T-helper 2 cell (primary cell): ENCODE results near the gene IGFL2.
"Not testable (repeated sequence)": the region's sequence is repeated elsewhere in the genome, so short reads cannot be mapped to it uniquely, and the experiment has no call there.

Experiments
- DNase-seq, 5 experiments: peaks; one replicate each; pipeline versions ENCODE4 v3.0.0 to v3.0.0-alpha.2; 2012 to 2022

The IGFL2 gene

DNA sequence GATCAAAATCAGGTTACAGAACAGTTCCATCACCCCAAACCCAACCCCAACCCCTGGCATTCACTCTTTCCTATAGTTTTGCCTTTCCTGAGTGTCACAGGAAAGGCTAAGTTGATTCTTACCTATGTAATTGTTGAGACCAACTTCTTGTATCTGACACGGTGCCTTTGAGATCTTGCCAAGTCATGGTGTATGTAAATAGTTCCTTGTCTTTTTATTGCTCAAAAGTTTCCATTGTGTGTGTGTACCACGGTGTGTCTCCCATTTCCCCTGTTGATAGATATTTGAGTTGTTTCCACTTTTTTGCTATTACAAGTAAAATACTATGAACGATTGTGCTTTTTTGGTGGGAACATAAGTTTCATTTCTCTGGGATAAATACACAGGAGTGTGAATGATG lies 3.3 kb upstream of the IGFL2 start:
- DNase-seq, result no peak

DNA sequence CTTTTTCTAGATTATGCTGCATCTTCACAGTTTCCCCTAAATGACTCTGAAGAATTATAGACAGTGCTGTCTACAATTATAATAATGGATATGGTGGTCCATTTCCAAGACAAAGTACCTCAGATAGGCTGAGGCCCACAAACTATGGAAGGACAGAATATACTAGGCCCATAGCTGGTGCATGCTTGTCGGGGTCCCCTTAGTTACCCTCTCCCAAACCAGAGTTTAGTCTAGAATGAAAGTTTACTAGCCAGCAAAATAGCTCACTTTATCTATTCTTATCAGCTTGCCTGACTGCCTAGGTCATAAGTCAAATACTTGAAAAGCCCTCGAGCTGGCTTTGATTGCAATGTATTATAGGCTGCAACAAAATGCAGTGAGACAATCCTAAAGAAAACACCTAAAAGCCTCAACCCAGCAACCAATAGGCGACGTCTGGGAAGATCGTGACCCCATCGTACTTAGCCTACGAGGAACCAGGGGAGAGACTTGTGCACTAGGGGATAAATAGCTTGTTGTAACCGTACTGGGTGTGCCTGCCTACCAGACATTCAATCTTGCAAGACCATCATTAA lies 785 bp upstream of the IGFL2 start:
- no peak for DNase-seq

DNA sequence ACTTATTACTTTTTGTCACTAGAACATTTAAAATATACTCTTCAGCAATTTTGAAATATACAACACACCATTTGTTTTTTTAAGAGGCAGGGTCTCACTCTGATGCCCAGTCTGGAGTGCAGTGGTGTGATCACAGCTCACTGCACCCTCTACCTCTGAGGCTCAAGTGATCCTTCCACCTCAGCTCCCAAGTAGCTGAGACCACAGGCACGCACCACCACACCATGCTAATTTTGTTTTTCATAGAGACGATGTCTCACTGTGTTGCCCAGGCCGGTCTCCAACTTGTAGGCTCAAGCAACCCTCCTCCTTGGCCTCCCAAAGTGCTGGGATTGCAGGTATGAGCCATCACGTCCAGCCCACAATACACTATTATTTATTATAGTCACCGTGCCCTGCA lies 2.6 kb downstream of the IGFL2 start:
- DNase-seq, result no peak

DNA sequence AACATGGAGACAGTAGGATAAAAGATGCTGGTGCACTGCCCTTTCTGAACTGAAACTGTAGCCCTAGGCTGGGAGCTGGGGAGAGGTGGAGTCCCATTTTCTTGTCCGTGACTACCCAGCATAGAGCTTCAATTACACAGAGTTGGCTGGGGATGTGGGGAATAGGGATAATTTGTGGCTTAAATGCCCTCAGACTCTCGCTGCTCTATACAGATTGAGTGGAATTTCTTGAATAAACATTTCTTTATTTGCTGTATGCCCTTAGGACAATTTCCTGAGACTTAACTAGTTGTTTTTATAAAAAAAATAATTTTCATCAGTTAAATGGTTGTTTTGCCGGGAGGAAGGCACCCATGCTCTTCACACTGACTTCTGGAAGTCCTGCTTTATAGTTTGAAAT lies 7.2 kb downstream of the IGFL2 start:
- no peak for DNase-seq

DNA sequence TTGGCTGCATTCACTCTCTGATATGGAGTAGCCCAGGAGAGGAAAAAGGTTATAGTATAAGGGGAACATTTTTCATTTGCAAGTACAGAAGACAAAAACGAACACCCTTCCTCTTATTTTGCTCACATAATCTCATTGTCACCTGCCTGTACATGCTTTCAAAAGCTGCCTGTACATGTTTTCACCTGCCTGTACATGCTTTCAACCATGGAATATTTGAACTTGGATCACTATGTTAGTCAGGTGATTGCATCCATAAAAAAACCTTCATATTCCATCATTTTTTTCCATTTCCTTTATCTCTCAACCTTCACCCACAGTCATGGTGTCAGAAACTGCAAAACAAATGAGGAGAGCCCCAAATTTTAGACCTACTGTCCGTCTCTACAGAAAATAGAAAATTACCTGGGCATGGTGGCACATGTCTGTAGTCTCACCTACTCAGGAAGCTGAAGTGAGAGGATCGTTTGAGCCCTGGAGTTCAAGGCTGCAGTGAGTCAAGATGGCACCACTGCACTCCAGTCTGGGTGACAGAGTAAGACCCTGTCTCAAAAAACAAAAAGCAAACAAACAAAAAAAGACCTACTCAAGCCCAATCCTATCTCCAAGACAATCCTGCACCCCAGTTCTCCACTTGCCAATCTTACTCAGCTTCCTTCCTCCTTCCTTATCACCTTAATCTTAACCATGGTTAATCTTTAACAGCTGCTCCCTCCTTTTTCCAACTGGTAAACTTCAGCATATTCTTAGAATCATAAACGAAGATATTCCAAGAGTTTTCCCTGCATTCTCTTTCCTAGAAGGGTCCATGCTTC lies 11.6 kb downstream of the IGFL2 start:
- no peak for DNase-seq

DNA sequence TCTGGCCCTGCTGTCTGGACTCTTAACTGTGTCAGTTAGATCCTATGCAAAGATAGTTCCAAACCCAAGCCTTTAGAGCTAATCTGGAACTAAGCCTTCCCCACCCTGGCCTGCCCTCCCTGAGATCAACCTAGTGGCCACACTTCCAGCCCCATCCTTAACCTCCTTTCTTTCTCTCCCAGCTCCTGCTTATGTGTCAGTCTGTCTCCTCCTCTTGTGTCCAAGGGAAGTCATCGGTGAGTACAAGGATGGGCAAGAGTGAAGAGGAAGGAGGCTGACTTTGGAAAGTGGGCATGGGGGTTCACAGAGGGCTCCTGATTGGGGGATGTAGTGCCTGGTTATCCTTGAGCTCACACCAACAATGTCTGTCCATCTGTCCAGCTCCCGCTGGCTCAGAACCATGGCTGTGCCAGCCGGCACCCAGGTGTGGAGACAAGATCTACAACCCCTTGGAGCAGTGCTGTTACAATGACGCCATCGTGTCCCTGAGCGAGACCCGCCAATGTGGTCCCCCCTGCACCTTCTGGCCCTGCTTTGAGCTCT lies 12.3 kb downstream of the IGFL2 start:
- no peak for DNase-seq

DNA sequence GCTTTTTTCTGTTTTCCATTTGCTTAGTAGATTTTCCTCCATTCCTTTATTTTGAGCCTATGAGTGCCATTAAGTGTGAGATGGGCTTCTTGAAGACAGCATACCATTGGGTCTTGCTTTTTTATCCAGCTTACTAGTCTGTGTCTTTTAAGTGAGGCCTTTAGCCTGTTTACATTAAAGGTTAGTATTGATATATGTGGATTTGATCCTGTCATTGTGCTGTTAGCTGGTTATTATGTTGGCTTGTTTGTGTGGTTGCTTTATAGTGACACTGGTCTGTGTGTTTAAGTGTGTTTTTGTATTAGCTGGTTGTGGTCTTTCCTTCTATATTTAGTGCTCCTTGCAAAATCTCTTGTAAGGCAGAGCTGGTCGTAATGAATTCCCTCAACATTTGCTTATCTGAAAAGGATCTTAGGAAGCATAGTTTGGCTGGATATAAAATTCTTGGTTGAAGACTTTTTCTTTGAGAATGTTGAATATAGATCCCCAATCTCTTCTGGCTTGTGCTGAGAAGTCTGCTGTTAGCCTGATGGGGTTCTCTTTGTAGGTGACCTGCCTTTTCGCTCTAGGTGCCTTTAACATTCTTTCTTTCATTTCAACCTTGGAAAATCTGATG lies 13.7 kb downstream of the IGFL2 start:
- DNase-seq, result not testable (repeated sequence)

DNA sequence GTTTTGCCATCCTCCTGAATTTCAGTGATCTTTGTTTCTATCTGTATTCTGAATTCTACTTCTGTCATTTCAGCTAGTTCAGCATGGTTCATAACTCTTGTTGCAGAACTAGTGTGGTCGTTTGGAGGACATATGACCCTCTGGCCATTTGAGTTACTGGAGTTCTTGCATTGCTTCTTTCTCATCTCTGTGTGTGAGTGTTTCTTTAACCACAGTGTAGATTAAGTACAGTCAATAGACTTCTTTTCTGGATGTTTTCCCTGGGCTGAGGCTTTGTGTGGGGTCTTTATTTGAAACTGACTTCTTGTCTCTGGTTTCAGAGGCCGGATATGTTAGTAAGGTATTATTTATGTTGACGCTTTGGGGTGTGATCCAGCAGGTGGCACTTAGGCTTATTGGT lies 14.7 kb downstream of the IGFL2 start:
- DNase-seq, result no peak

DNA sequence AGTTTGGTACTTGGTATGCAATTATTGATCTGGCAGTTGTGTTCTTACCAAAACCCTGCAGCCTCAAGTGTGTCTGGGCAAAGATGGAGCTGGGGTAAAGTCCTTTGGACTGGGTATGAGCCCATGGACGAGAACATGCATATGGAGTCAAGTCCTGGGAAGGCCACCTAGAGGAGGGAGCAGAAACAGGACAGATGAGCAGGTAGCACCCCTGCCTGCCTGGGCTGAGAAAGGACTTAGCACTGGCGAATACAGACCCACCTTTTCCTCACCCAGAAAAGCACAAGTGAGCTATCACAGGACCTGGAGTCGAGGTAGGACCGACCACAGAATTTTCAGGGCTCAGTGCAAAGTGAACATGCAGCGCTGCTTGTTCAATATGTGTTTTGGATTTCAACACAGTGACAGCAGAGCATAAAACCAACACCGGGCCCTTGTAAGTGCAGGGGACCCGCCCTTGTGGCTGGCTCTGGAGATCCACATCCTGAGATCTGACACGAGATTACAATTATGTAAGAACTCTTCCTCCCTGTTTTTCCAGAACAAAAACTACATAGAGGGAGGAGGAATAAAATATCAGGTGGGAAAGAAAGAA lies 25.9 kb downstream of the IGFL2 start:
- no peak for DNase-seq

DNA sequence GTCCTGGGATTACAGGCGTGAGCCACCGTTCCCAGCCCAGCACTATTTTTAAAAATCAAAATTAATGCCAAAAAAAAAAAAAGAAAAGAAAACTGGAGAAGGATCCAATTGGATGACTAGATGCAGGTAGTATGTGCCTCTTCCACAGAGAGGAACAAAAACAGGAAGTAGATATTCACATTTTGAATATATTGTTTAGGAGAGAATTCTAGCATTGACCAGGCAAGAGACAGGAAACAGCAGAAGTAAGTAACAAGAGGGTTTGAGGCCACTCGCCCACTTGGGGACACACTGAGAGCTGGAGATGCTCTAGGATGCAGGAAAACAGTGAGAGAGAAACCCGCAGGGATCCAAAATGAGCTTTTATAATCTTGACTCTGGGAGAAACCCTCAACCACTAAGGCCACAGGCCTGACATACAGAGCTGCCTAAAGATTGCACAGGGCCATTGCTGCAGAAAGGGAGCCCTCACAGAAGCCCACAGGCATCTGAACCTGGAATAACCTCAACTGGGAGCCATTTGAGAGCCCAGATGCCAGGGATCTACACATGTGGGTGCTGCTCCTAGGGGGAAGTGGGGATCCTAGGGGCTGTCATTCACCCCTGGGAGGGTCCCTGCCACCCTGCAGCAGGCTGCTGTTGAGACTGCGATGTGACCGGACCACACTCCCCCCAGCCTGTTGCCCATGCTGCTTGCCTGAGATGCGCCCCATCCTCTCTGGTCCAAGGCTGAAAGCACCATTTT lies 28.2 kb downstream of the IGFL2 start:
- no peak for DNase-seq

DNA sequence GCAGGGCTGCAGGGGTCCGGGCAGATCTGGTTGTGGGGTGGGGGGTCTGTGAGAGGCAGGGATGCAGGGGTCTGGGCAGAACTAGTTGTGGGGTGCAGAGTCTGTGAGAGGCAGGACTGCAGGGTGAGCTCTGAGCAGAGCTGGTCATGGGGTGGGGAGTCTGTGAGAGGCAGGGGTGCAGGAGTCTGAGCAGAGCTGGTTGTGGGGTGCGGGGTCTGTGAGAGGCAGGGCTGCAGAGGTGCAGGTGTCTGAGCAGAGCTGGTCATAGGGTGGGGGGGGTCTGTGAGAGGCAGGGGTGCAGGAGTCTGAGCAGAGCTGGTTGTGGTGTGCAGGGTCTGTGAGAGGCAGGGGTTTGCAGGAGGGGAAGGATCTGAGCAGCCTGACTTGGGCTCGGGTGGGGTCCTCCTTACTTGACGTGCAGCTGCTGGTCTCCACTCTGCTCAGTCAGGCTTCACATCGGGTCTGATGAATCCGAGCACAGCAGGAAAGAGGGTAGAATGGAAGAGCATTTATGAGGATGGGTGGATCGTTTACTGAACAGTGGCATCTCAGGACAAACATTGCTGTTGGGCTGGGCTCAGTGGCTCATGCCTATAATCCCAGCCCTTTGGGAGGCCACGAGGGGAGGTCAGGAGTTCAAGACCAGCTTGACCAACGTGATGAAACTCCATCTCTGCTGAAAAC lies 31.2 kb downstream of the IGFL2 start:
- DNase-seq, result no peak

DNA sequence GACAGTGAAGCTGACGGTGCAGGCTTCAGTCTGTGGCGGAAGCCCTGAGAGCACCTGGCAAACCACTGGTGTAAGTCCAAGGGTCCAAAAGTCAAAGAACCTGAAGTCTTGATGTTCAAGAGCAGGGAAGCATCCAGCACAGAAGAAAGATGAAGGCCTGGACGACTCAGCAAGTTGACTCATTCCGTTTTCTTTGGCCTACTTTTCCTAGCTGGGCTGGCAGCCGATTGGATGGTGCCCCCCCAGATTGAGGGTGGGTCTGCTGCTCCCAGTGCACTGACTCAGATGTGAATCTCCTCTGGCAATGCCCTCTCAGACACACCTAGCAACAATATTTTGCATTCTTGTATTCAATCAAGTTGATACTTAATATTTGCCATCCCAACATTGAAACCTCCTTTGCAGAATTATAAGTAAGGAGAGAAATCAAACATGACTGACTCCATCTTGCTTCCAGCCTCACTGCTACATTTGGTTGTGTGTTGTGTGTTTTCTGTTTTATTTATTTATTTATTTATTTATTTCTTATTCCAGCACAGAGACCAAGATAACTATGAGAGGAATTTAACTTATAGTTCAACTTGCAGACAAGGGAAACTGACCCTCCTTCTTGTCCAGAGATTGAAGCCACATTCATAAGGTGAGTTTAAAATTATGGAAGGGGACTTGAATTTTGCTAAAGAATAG lies 32.8 kb downstream of the IGFL2 start:
- no peak for DNase-seq

DNA sequence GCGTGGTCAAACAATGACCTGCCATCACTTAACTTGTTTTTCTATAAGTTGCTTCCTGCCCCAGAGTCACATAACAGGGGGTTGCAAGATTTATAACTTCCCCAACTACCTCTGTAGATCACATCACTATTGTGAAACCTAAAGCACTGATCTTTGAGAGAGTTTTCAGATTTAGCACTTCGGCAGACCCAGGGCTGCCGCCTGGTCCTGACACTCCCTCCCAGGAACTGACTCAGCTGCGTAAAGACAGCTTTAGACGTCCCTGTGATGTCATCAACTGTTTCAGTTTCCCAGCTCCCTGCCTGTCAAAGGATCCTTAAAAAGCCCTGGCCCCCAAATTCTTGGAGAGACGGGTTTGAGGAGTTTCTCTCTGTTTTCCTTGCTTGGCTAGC lies 33.3 kb downstream of the IGFL2 start:
- DNase-seq, result no peak

DNA sequence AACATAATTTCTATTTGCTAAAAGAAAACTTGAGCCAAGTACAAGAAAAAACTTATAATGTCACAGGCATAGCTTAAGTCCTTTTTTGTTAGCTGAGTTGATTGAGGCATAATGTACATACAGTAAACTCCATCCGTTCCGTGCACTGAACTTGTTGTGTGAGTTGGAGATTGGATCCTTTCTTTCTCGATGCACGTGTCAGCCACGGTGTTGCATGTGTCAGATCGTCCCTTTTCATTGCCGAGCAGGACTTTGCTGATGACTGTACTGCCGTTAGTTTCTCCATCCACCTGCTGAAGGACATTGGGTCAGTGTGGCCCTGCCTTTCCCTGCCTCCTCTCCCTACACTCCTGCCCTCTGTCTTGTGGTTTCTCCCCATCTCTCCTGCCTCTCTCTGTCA lies 34.4 kb downstream of the IGFL2 start:
- no peak for DNase-seq

DNA sequence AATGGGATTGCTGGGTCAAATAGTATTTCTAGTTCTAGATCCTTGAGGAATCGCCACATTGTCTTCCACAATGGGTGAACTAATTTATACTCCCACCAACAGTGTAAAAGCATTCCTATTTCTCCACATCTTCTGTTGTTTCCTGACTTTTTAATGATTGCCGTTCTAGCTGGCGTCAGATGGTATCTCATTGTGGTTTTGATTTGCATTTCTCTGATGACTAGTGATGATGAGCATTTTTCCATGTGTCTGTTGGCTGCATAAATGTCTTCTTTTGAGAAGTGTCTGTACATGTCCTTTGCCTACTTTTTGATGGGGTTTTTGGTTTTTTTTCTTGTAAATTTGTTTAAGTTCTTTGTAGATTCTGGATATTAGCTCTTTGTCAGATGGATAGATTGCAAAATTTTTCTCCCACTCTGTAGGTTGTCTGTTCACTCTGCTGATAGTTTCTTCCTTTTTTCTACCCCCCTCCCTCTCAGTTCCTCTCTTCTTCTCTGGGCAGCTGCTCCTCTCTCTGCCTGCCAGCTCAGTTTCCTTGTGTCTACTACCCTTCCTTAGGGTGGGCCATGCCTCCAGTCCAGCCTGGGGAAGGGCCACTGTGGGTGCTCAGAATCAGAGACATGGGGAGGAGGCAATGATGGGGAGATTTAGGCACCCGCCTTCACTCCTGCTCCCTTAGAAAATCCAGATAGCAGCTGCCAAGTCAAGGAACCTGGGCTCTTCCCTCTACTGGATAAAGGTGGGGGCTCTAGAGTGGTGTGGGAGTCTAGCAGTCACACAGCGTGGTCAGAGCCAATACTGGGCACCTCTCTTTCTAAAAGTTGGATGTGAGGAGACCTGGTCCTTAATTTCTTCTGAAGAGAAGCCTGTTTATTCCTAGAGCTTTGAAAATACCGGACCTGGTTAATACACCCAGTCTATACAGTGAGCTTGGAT lies 37.0 kb downstream of the IGFL2 start:
- DNase-seq, result not testable (repeated sequence)

DNA sequence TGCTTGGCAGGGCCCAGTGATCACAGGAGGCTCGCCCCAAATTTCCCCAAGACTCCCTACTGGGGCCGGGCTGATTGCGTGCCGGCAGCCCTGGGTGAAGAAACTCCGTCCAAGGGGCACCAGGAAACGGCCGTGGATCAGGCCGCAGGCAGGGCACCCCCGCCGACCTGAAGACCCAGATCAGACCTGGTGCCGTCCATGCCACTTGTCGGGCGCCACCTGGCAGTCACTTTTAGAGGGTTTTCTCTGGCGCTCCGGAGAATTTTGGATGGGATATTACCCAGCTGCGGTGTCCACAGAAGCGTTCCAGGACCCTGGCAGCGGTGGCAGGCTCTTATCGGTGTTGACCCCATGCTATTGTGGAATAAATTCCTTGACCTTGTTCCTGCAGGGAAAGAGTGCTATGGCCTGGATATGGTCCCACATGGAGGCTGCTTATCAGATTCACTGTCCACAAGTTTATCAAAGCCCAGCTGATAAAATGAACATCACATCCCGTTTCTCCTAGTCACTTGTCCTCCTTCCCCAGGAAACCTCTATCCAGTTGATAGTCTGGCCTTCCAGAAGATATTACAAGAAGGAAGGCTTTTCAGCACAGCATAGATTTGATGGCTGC lies 38.2 kb downstream of the IGFL2 start:
- DNase-seq, result no peak

DNA sequence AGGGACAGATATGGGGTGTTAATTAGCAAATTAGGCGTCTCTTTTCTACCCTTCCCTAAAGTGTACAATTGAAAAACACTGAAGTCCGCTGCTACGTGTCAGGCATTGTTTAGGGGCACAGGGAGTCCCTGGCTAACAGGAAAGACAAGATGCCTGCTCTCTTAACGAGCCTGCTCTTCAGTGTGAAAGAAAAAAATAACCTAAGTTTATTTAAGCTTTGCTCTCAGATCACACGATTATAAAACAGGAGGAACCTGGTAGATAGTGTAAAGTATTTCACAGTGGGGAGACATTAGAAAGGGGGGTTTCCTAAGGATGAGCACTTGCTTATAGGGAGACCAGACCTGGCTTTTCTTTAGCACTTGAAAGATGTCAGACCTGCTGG lies 38.7 kb downstream of the IGFL2 start:
- no peak for DNase-seq

DNA sequence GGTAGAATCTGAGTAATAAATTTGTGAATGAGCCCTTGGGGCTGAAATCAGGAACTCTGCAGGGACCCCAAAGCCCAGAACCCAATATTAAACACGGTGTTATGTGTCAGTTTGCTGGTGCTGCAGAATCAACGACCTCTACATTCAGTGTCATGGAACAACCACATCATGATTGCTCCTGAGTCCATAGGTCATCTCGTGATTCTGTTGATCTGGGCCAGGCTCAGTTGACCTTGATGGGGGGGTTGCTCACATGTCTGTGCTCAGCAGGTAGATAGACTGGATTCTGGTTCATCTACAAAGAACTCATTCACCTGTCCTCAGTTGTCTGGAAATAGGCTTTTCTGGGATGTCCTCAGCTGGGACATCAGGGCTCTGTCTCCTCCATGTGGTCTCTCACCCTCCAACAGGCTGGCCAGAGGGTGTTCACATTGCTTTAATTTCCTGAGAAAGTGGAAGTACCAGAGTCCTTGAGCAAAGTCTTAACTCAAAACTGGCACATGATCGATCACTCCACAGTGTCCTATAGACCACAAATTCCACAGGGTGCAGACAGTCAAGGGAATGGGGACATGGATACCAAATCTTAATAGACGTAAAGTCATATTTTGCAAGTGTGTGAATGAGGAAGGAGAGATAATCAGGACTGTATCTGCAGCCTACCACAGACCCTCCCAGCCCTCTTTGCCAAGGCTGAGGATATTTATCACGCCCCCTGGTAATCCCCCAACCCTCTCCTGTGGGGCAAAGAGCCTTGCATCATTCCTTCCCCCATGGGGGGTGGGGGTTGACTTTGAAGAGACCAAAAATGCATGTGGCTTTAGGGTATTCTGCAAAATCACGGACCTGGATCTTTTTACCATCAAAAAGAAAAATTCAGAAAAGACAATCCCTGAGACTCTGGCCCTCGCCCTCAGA lies 42.2 kb downstream of the IGFL2 start:
- no peak for DNase-seq

DNA sequence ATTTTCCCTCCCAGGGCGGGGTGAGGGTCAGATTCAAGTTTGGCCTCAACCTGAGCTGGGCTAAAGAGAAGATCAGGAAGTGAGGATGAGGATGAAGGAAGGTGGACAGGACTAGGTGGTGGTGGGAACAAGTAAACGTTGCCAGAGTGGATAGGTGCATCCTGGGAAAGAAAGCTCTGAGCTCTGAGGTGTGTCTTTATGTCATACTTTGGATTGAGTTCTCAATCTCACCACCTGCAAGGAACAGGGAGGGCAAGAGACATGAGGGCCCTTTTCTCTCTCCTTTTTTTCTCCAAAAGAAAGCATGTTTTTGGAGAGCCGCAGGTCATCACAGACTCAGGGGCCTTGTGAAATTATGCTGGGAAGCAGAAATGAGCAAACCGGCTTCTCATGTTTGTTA lies 43.3 kb downstream of the IGFL2 start:
- DNase-seq, result no peak
